WTC11 (cell line): ENCODE results near the gene TUT4. TPM values are rescaled to one million over a fixed set of nuclear protein-coding genes. Genes with fewer than 3 reads are reported as not detected.

ENCODE experiments used
- ATAC-seq: fragments of 200-7000 bp; cut with Tn5 transposase; 2 replicates; pipeline ENCODE4 v1.10.0; 2021; ENCODE audit warnings: mild to moderate bottlenecking, moderate library complexity
- CTCF ChIA-PET: fragments of 300-600 bp; sonication (Branson Sonifier 250); formaldehyde crosslinking; loops from one replicate; lab custom pipeline; 2021; ENCODE audit warnings: antibody characterized with exemption; lab: Charles Lee
- POLR2A ChIA-PET: fragments of 350-600 bp; sonication (Branson Sonifier 250); formaldehyde crosslinking; loops from one replicate; lab custom pipeline; 2021; ENCODE audit warnings: antibody characterized with exemption; lab: Charles Lee
- DNase-seq: peaks from one replicate; pipeline ENCODE4 v3.0.0; 2021; ENCODE audit warnings: low spot score
- H3K27ac Mint-ChIP-seq: 2 replicates; pipeline ENCODE4 v1.8.0; 2021; ENCODE audit warnings: mixed read lengths
- H3K27me3 Mint-ChIP-seq: 2 replicates; pipeline ENCODE4 v1.8.0; 2021; ENCODE audit warnings: low read depth, mild to moderate bottlenecking, moderate library complexity, mixed read lengths
- H3K36me3 Mint-ChIP-seq: 2 replicates; pipeline ENCODE4 v1.8.0; 2021; ENCODE audit warnings: mixed read lengths
- H3K4me1 Mint-ChIP-seq: 2 replicates; pipeline ENCODE4 v1.8.0; 2022; ENCODE audit warnings: mixed read lengths
- H3K4me3 Mint-ChIP-seq: 2 replicates; pipeline ENCODE4 v1.8.0; 2021; ENCODE audit warnings: mild to moderate bottlenecking, moderate library complexity, mixed read lengths
- H3K9me3 Mint-ChIP-seq: 2 replicates; pipeline ENCODE4 v1.8.0; 2021; ENCODE audit warnings: mixed read lengths
- ATF1 ChIP-seq: sonication (generic); formaldehyde crosslinking; IDR thresholded peaks from 2 replicates; pipeline ENCODE4 v1.8.1; 2023; ENCODE audit warnings: mild to moderate bottlenecking, moderate library complexity, missing genetic modification reagents
- CREB1 ChIP-seq: sonication (generic); formaldehyde crosslinking; IDR thresholded peaks from 2 replicates; pipeline ENCODE4 v1.8.0; 2023; ENCODE audit warnings: mild to moderate bottlenecking, missing genetic modification reagents
- CREM ChIP-seq: sonication (generic); formaldehyde crosslinking; IDR thresholded peaks from 2 replicates; pipeline ENCODE4 v1.8.1; 2022; ENCODE audit warnings: mild to moderate bottlenecking, missing genetic modification reagents, moderate library complexity
- ELF4 ChIP-seq: sonication (generic); formaldehyde crosslinking; IDR thresholded peaks from 2 replicates; pipeline ENCODE4 v1.8.1; 2022; ENCODE audit warnings: low read depth, mild to moderate bottlenecking, moderate library complexity, missing genetic modification reagents
- GRHL2 ChIP-seq: fragments of 250-450 bp; sonication (Bioruptor Pico); IDR thresholded peaks from 2 replicates; pipeline ENCODE4 v1.8.0; 2022; ENCODE audit warnings: mild to moderate bottlenecking, moderate library complexity; ENCODE audit not compliant: insufficient replicate concordance, severe bottlenecking
- JAZF1 ChIP-seq: fragments of 250-450 bp; sonication (Bioruptor Pico); IDR thresholded peaks from 2 replicates; pipeline ENCODE4 v1.9.0; 2021; ENCODE audit warnings: moderate library complexity, mild to moderate bottlenecking, inconsistent platforms
- OVOL2 ChIP-seq: fragments of 250-450 bp; sonication (Bioruptor Pico); IDR thresholded peaks from 2 replicates; pipeline ENCODE4 v1.9.0; 2021; ENCODE audit warnings: mild to moderate bottlenecking, borderline replicate concordance
- RORB ChIP-seq: fragments of 250-450 bp; sonication (Bioruptor Pico); IDR thresholded peaks from 2 replicates; pipeline ENCODE4 v1.9.0; 2021; ENCODE audit warnings: mild to moderate bottlenecking
- SMAD3 ChIP-seq: sonication (generic); formaldehyde crosslinking; IDR thresholded peaks from 2 replicates; pipeline ENCODE4 v1.8.0; 2022; ENCODE audit warnings: missing genetic modification reagents, mild to moderate bottlenecking, borderline replicate concordance
- TEAD1 ChIP-seq: sonication (generic); formaldehyde crosslinking; IDR thresholded peaks from 2 replicates; pipeline ENCODE4 v1.8.0; 2022; ENCODE audit warnings: mild to moderate bottlenecking, missing genetic modification reagents
- ZNF121 ChIP-seq: sonication (generic); formaldehyde crosslinking; IDR thresholded peaks from 2 replicates; pipeline ENCODE4 v1.8.0; 2023; ENCODE audit warnings: missing genetic modification reagents
- ZNF263 ChIP-seq: sonication (generic); formaldehyde crosslinking; IDR thresholded peaks from 2 replicates; pipeline ENCODE4 v1.8.1; 2022; ENCODE audit warnings: low read depth, mild to moderate bottlenecking, moderate library complexity, missing genetic modification reagents
- ZNF396 ChIP-seq: fragments of 250-450 bp; sonication (Bioruptor Pico); IDR thresholded peaks from 2 replicates; pipeline ENCODE4 v1.8.0; 2021; ENCODE audit warnings: mild to moderate bottlenecking, moderate library complexity, borderline replicate concordance
- ZNF416 ChIP-seq: fragments of 250-450 bp; sonication (Bioruptor Pico); IDR thresholded peaks from 2 replicates; pipeline ENCODE4 v1.9.0; 2021; ENCODE audit warnings: mild to moderate bottlenecking, inconsistent platforms
- total RNA-seq: library from RNA; stranded (reverse); gene quantifications from 3 replicates; pipeline ENCODE4 v1.2.3, GENCODE V29; 2021
- TF ChIP-seq, protein P1 (sequence below): sonication (generic); formaldehyde crosslinking; IDR thresholded peaks from 2 replicates; pipeline ENCODE4 v1.8.1; 2023; ENCODE audit warnings: mild to moderate bottlenecking, missing genetic modification reagents
- TF ChIP-seq, protein P2 (sequence below): sonication (generic); formaldehyde crosslinking; IDR thresholded peaks from 2 replicates; pipeline ENCODE4 v1.8.1; 2023; ENCODE audit warnings: mild to moderate bottlenecking, missing genetic modification reagents, borderline replicate concordance
- TF ChIP-seq, protein P3 (sequence below): sonication (generic); formaldehyde crosslinking; IDR thresholded peaks from 2 replicates; pipeline ENCODE4 v1.8.0; 2023; ENCODE audit warnings: missing genetic modification reagents
- TF ChIP-seq, protein P4 (sequence below): sonication (generic); formaldehyde crosslinking; IDR thresholded peaks from 2 replicates; pipeline ENCODE4 v1.8.0; 2022; ENCODE audit warnings: mild to moderate bottlenecking, missing genetic modification reagents

The TUT4 gene
- total RNA-seq, 1 experiment from 2014 or later = 63.3 TPM

DNA sequence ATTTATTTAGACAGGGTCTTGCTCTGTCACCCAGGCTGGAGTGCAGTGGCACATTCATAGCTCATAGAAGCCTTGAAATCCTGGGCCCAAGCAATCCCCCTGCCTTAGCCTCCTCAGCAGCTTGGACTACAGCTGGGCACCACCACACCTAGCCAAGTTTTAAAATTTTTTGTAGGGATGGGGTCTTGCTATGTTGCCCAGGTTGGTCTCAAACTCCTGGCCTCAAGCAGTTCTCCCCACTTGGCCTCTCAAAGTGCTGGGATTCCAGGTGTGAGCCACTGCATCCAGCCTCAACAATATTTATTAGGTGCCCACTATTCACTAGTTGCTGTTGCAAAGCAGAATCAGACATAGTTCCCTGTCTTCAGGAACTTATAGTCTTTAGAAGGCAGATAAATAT is 35.1 kb upstream of the TUT4 start:
- H3K9me3 Mint-ChIP-seq = no peaks in the 10 kb centered on the region
- H3K4me1 Mint-ChIP-seq = peaks cover 16% of the 10 kb centered on the region
- POLR2A ChIA-PET = no interaction called here
- no peak overlapping the region for H3K27ac Mint-ChIP-seq
- TF ChIP-seq ZNF121 = peak; percentile 76; the same call in 1 of the 2 replicates
- no peak for TF ChIP-seq ZNF263
- TF ChIP-seq, protein P1, sequence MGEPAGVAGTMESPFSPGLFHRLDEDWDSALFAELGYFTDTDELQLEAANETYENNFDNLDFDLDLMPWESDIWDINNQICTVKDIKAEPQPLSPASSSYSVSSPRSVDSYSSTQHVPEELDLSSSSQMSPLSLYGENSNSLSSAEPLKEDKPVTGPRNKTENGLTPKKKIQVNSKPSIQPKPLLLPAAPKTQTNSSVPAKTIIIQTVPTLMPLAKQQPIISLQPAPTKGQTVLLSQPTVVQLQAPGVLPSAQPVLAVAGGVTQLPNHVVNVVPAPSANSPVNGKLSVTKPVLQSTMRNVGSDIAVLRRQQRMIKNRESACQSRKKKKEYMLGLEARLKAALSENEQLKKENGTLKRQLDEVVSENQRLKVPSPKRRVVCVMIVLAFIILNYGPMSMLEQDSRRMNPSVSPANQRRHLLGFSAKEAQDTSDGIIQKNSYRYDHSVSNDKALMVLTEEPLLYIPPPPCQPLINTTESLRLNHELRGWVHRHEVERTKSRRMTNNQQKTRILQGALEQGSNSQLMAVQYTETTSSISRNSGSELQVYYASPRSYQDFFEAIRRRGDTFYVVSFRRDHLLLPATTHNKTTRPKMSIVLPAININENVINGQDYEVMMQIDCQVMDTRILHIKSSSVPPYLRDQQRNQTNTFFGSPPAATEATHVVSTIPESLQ = no peak
- TF ChIP-seq, all 79 proteins: peak for 1
- ATAC-seq (no peak), DNase-seq (no peak)
- Mint-ChIP-seq H3K36me3 (no peaks in the 10 kb centered on the region), H3K4me3 (no peak overlapping the region), H3K27me3 (peaks cover 3% of the 10 kb centered on the region; the same call in 1 of the 2 replicates)
- CTCF ChIA-PET = interaction anchor here (1.2 kb wide), 1 partner anchor 45 kb away, joined by 3 read pairs; the partner anchor contains the start of gene SHISAL2A

DNA sequence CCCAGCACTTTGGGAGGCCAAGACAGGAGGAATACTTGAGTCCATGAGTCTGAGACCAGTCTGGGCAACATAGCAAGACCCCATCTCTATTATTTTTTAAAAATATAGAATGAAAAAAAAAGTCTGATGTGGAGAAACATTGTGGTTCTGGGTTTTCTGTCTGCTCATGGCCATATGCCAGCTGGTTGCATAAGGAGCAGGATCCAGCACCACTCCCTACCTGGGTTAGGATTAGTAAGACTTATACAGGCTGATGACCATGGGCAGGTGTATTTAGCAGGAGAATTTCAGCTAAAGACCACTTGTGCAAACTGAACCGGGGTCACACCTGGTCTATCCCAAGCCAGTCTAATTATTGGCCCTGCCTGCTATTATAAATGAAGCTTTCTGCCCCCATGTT is 32.6 kb upstream of the TUT4 start:
- TF ChIP-seq ATF1 (no peak), SMAD3 (CRISPR knock-in tag) (no peak), ELF4 (no peak), TEAD1 (no peak), CREB1 (CRISPR knock-in tag) (no peak), JAZF1 (no peak), CREM (no peak), ZNF396 (CRISPR knock-in tag) (no peak), OVOL2 (CRISPR knock-in tag) (no peak), ZNF416 (CRISPR knock-in tag) (no peak), GRHL2 (CRISPR knock-in tag) (no peak), RORB (CRISPR knock-in tag) (no peak)
- TF ChIP-seq, protein P2, sequence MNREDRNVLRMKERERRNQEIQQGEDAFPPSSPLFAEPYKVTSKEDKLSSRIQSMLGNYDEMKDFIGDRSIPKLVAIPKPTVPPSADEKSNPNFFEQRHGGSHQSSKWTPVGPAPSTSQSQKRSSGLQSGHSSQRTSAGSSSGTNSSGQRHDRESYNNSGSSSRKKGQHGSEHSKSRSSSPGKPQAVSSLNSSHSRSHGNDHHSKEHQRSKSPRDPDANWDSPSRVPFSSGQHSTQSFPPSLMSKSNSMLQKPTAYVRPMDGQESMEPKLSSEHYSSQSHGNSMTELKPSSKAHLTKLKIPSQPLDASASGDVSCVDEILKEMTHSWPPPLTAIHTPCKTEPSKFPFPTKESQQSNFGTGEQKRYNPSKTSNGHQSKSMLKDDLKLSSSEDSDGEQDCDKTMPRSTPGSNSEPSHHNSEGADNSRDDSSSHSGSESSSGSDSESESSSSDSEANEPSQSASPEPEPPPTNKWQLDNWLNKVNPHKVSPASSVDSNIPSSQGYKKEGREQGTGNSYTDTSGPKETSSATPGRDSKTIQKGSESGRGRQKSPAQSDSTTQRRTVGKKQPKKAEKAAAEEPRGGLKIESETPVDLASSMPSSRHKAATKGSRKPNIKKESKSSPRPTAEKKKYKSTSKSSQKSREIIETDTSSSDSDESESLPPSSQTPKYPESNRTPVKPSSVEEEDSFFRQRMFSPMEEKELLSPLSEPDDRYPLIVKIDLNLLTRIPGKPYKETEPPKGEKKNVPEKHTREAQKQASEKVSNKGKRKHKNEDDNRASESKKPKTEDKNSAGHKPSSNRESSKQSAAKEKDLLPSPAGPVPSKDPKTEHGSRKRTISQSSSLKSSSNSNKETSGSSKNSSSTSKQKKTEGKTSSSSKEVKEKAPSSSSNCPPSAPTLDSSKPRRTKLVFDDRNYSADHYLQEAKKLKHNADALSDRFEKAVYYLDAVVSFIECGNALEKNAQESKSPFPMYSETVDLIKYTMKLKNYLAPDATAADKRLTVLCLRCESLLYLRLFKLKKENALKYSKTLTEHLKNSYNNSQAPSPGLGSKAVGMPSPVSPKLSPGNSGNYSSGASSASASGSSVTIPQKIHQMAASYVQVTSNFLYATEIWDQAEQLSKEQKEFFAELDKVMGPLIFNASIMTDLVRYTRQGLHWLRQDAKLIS (CRISPR knock-in tag) = no peak
- TF ChIP-seq, protein P3, sequence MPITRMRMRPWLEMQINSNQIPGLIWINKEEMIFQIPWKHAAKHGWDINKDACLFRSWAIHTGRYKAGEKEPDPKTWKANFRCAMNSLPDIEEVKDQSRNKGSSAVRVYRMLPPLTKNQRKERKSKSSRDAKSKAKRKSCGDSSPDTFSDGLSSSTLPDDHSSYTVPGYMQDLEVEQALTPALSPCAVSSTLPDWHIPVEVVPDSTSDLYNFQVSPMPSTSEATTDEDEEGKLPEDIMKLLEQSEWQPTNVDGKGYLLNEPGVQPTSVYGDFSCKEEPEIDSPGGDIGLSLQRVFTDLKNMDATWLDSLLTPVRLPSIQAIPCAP (CRISPR knock-in tag) = no peak
- TF ChIP-seq, protein P1 = no peak
- TF ChIP-seq, protein P4, sequence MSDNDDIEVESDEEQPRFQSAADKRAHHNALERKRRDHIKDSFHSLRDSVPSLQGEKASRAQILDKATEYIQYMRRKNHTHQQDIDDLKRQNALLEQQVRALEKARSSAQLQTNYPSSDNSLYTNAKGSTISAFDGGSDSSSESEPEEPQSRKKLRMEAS = no peak
- TF ChIP-seq, all 79 proteins: peak for 0
- DNase-seq = no peak
- H3K4me3 Mint-ChIP-seq = no peak overlapping the region
- H3K27me3 Mint-ChIP-seq = peaks cover 3% of the 10 kb centered on the region; the same call in 1 of the 2 replicates
- H3K36me3 Mint-ChIP-seq = no peaks in the 10 kb centered on the region
- peaks cover 15% of the 10 kb centered on the region for H3K4me1 Mint-ChIP-seq
- no peaks in the 10 kb centered on the region for H3K9me3 Mint-ChIP-seq
- no peak for ATAC-seq
- ChIA-PET POLR2A (interaction anchor here (0.6 kb wide), 1 partner anchor 13 kb away, joined by 4 read pairs; no protein-coding TSS in a partner anchor), CTCF (no interaction called here)
- H3K27ac Mint-ChIP-seq = no peak overlapping the region
